Stimulated activated naive B cell treated with anti-CD40 and anti-IgM and Interleukin-4, amounts not matched to agents 10 μg/mL and 1 μg/mL and 100 μg/mL, for 72 hours (primary cell): ENCODE data around the gene ZNF446.

ENCODE experiments used
- ATAC-seq, 2 donors: fragments of 150-1000 bp; cut with Tn5 transposase; replicated peaks; 2 replicates each; pipeline ENCODE4 v1.10.0; 2021; ENCODE audit warnings: moderate library complexity in 1 of 2
- DNase-seq: peaks from one replicate; pipeline ENCODE4 v3.0.0; 2021
- H3K27ac Mint-ChIP-seq: one replicate; pipeline ENCODE4 v1.8.0; 2022; ENCODE audit warnings: mild to moderate bottlenecking, mixed read lengths
- H3K27me3 Mint-ChIP-seq, 2 donors: one replicate each; pipeline ENCODE4 v1.8.0; 2022; ENCODE audit warnings: mixed read lengths in 2 of 2
- H3K36me3 Mint-ChIP-seq, 2 donors: one replicate each; pipeline ENCODE4 v1.8.0; 2022; ENCODE audit warnings: mixed read lengths in 2 of 2, mild to moderate bottlenecking in 1 of 2
- H3K4me1 Mint-ChIP-seq, 2 donors: one replicate each; pipeline ENCODE4 v1.8.0; 2022; ENCODE audit warnings: mixed read lengths in 2 of 2, mild to moderate bottlenecking in 1 of 2
- H3K4me3 Mint-ChIP-seq, 2 donors: one replicate each; pipeline ENCODE4 v1.8.0; 2022; ENCODE audit warnings: mild to moderate bottlenecking in 2 of 2, mixed read lengths in 2 of 2, moderate library complexity in 1 of 2
- H3K9me3 Mint-ChIP-seq, 2 donors: one replicate each; pipeline ENCODE4 v1.8.0; 2022; ENCODE audit warnings: mixed read lengths in 2 of 2, mild to moderate bottlenecking in 1 of 2

The ZNF446 gene

DNA sequence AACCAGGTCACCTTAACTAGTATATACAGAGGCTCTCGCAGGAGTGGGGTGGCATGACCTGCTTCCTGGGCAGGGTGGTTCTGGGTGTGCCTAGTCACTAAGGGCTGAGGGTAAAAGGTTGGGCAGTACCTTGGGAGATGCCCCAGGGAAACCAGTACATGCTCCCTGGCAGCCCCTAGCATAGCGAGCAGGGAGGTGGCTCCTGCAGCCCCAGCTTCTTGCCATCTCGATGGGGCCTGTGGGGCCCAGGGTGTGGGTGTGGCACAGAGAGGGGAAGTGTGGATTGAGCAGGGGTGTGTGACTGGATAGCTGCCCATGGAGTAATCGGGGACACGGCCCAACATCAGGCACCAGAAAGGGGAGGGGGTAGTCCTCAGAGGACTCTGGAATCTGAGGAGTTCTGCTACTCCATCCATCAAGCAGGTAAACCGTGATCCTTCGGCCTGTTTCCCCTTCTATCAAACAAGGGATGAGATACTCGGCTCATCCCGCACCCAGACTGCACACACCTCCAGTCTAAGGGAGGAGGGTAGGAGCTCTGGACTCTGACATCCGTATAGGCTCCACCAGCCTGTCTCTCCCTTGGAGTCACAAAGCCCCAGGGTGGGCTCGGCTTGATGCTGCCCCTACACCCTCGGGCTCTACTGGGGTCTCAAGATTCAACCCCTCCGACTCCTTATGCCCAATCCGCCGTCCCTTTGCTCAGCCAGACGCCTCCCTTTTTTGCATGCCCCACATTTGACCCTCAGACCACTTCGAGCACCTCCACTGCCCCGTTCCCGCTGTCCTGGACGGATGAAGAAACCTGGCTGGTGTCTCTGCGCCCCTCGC, 42.3 kb downstream of the ZNF446 start:
- peaks cover 38 to 63% of the 10 kb centered on the region in 2 donors for H3K4me1 Mint-ChIP-seq
- no peak for ATAC-seq
- H3K9me3 Mint-ChIP-seq = no peaks in the 10 kb centered on the region
- H3K36me3 Mint-ChIP-seq = peaks cover 13 to 33% of the 10 kb centered on the region in 2 donors
- H3K27ac Mint-ChIP-seq = peak overlapping the region; percentile 95
- H3K27me3 Mint-ChIP-seq = no peaks in the 10 kb centered on the region
- DNase-seq = no peak
- H3K4me3 Mint-ChIP-seq = peak overlapping the region; percentile 92 to 98

DNA sequence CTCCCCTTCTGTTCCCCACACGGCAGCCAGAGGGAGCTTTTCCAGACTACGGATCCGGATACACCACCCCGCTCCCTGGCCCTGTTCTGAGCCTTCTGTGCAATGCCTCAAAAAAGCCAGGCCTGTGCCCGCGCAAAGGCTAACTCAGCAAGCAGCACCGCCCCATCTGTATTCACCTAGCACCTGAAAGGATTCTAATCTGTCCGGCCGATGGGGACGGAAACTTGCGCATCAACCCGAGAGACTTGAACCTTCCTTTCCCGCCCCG, 42.9 kb downstream of the ZNF446 start:
- Mint-ChIP-seq H3K36me3 (peaks cover 11 to 33% of the 10 kb centered on the region in 2 donors), H3K9me3 (no peaks in the 10 kb centered on the region), H3K4me3 (peak overlapping the region; percentile 92 to 98), H3K27me3 (no peaks in the 10 kb centered on the region), H3K4me1 (peaks cover 36 to 57% of the 10 kb centered on the region in 2 donors), H3K27ac (peak overlapping the region; percentile 95)
- DNase-seq (no peak), ATAC-seq (peak; percentile 6 to 9)

DNA sequence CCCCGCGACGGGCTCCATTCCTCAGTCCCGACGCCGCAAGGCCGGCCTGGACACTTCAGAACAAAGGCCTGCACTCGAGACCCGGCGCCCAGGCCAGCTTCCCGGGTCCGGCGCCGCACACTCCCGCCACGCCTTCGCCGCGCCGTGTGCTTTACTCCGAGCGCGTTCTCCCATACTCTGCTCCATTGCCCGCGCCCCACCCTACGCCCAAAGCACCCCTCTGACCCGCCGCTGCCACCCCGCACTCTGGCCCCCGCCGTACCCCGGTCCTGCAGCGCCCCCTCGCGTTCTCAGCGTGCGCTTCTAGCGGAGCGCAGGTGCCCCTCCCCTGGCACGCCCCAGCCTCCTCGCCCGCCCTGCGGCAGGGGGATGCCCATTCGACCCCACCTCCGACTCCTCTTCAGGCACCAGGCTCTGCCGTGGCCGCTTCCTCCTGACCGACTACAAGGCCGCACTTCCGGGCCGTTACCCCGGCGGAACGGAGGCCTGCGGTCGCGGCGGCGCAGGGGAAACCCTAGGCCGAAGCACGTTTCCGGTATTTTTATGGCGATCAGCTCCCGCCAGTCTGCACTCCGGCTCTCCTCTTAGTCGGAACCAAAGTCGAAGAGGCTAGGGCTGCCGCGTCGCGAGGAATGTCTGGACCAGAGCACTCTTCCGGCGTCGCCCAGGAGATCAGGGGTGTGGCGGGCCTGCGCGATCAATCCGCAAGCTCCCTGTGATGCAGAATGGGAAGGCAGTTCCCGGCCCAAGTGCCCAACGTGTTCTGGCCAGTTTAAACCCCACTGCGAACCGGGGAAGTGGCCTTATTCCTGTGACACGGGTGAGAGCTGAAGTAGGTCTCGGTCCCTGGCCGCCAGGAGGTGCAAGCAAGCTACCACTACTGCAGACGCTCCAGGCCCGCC, 43.5 kb downstream of the ZNF446 start, which contains the start of gene ZBTB45:
Gene ZBTB45 (minus strand): TSS at position 456 of the 902 bp plus-strand sequence. CDS start 2,137 bp downstream, outside the sequence.
- H3K4me3 Mint-ChIP-seq = peak within 1 kb of the TSS; percentile 92 to 98
- peaks cover 35 to 52% of the 10 kb centered on the region in 2 donors for H3K4me1 Mint-ChIP-seq
- H3K27me3 Mint-ChIP-seq = no peaks in the 10 kb centered on the region
- H3K9me3 Mint-ChIP-seq = no peaks in the 10 kb centered on the region
- peak within 1 kb of the TSS; percentile 95 for H3K27ac Mint-ChIP-seq
- ATAC-seq = peak; percentile 85 to 88
- peaks cover 9 to 29% of the 10 kb centered on the region in 2 donors for H3K36me3 Mint-ChIP-seq
- DNase-seq = peak; percentile 97

DNA sequence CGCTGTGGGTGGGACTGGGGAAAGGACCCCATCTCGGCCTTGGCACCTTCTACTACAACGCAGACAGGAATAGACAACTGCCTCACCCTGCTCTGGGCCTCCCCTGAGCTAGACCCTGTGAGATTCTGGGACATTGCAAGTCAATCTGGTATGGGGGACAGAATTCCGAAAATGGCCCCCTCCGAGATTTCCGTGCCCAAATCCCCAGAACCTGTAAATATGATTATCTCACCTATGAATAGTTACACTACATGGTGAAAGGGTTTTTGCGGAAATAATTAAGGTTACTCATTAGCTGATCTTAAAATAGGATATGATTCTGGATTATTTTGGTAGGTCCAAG, 44.1 kb downstream of the ZNF446 start:
- H3K27me3 Mint-ChIP-seq = no peaks in the 10 kb centered on the region
- H3K4me1 Mint-ChIP-seq = peaks cover 33 to 45% of the 10 kb centered on the region in 2 donors
- peak overlapping the region; percentile 95 for H3K27ac Mint-ChIP-seq
- no peak for ATAC-seq
- H3K9me3 Mint-ChIP-seq = no peaks in the 10 kb centered on the region
- H3K36me3 Mint-ChIP-seq = peaks cover 9 to 26% of the 10 kb centered on the region in 2 donors
- DNase-seq = no peak
- H3K4me3 Mint-ChIP-seq = peak overlapping the region; percentile 92 to 98

DNA sequence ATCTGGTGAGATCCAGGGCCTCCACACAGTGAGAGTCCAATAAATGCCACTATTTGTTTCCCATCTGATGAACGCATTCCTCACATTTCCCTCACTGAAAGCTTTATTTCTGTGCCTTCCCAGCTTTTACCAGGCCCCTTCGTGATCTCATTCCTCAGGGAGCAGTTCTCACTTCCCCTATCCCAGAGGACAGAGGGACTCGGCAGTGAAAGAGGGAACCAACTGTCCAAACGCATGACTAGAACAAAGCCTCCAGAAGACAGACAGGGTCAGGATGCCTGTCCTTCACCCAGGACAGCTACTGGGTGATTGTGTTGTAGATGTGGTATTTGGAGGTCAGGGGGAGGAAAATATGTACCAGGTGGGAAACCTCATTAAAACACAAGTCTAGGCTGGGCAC, 45.5 kb downstream of the ZNF446 start:
- DNase-seq (no peak), ATAC-seq (no peak)
- H3K27ac Mint-ChIP-seq = peak overlapping the region; percentile 78
- no peak overlapping the region for H3K4me3 Mint-ChIP-seq
- H3K27me3 Mint-ChIP-seq = no peaks in the 10 kb centered on the region
- H3K36me3 Mint-ChIP-seq = peaks cover 2 to 16% of the 10 kb centered on the region in 2 donors
- no peaks in the 10 kb centered on the region for H3K9me3 Mint-ChIP-seq
- peaks cover 22 to 33% of the 10 kb centered on the region in 2 donors for H3K4me1 Mint-ChIP-seq

DNA sequence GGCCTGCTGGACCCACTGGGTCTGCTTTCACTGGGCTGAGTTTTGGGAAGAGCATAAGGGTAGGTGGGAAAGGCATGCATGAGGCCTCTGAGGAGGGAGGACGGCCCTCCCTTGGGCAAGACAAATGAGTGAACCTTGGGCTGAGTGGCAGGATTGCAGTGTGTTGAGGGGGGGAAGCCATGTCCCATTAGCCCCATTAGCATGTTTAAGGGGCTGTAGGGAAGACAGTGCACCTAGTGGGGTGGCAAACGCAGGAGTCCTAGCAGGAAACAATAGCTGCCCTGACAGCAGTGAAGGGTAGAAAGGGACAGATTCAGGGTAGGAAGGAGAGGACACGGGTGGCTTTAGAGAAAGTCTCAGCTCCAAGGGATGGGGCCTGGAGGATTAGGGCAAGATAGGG, 46.6 kb downstream of the ZNF446 start:
- Mint-ChIP-seq H3K4me3 (no peak overlapping the region), H3K36me3 (peaks cover 2 to 11% of the 10 kb centered on the region in 2 donors), H3K4me1 (peaks cover 20 to 30% of the 10 kb centered on the region in 2 donors), H3K27ac (no peak overlapping the region), H3K9me3 (no peaks in the 10 kb centered on the region), H3K27me3 (peaks cover 0 to 5% of the 10 kb centered on the region in 2 donors)
- ATAC-seq = no peak
- DNase-seq = no peak

DNA sequence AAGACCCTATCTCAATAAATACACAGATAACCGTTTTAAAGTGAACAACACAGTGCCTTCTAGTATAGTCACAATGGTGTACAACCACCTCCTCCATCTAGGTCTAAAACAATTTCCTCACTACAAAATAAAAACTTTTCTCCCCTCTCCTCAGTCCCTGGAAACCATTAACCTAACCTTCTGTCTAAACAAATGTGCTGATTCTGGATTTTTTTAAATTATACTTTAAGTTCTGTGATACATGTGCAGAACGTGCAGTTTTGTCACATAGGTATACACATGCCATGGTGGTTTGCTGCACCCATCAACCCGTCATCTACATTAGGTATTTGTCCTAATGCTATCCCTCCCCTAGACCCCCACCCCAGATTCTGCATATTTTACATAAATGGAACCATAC, 53.3 kb downstream of the ZNF446 start:
- no peaks in the 10 kb centered on the region for H3K36me3 Mint-ChIP-seq
- no peak overlapping the region for H3K27ac Mint-ChIP-seq
- peaks cover 0 to 5% of the 10 kb centered on the region in 2 donors for H3K27me3 Mint-ChIP-seq
- DNase-seq = no peak
- H3K9me3 Mint-ChIP-seq = no peaks in the 10 kb centered on the region
- H3K4me3 Mint-ChIP-seq = no peak overlapping the region
- ATAC-seq = no peak
- peaks cover 5 to 16% of the 10 kb centered on the region in 2 donors for H3K4me1 Mint-ChIP-seq
